ENCODE results near the gene INPP5J.

GRCh38 chr22:31085493-31085824 is 37.3 kb upstream of the INPP5J start:
- TF ChIP-seq REST (IDR thresholded peaks at IDR 0.05; ENCODE audit: borderline replicate concordance in 1 of 2, low read depth in 1 of 2, low read length in 2 of 2) (no peak), EP300 (IDR thresholded peaks at IDR 0.05; ENCODE audit: low read depth in 2 of 2, low read length in 2 of 2) (no peak), EP300 (CRISPR knock-in tag; IDR thresholded peaks at IDR 0.05; ENCODE audit: borderline replicate concordance) (no peak), ZNF10 (CRISPR knock-in tag; IDR thresholded peaks at IDR 0.05; ENCODE audit: borderline replicate concordance, low read depth) (no peak), HOXD1 (CRISPR knock-in tag; IDR thresholded peaks at IDR 0.05) (no peak), POLR2AphosphoS5 (IDR thresholded peaks at IDR 0.05; ENCODE audit: low read depth, low read length) (no peak), PRPF4 (IDR thresholded peaks at IDR 0.05; ENCODE audit: low read depth, low read length, poor library complexity, severe bottlenecking) (no peak), RFX5 (IDR thresholded peaks at IDR 0.05; ENCODE audit: low read depth, low read length) (no peak), CREM (IDR thresholded peaks at IDR 0.05) (no peak), CREM (CRISPR knock-in tag; IDR thresholded peaks at IDR 0.05) (no peak)
